A673 (cell line): ENCODE data around the gene HSH2D. TPM values are rescaled to one million over a fixed set of nuclear protein-coding genes. Genes with fewer than 3 reads are reported as not detected.

Experiments
- BruUV-seq: library from RNA; stranded (reverse); fragments of 400-500 nt; replicated peaks from 2 replicates; lab custom pipeline; 2021; lab: Mats Ljungman, UMichigan
- CTCF ChIA-PET: fragments of 300-600 bp; sonication (Branson Sonifier 250); formaldehyde crosslinking; loops from one replicate; lab custom pipeline; 2022; ENCODE audit warnings: antibody characterized with exemption; lab: Charles Lee
- POLR2A ChIA-PET: fragments of 300-600 bp; sonication (Branson Sonifier 250); formaldehyde crosslinking; loops from one replicate; lab custom pipeline; 2022; ENCODE audit warnings: antibody characterized with exemption; ENCODE audit not compliant: low non-redundant PET; lab: Charles Lee
- DNase-seq: peaks from one replicate; pipeline ENCODE4 v3.0.0-alpha.2; 2015; ENCODE audit warnings: low spot score
- H3K27ac ChIP-seq: fragments of 200-600 bp; sonication (generic); 2 replicates; pipeline ENCODE4 v1.5.1; 2016; ENCODE audit warnings: mixed run types, low read depth, mild to moderate bottlenecking, mixed read lengths, antibody characterized with exemption, low read length; ENCODE audit not compliant: poor library complexity, severe bottlenecking
- H3K27me3 ChIP-seq: fragments of 200-600 bp; sonication (generic); replicated peaks from 2 replicates; pipeline ENCODE4 v1.6.1; 2017; ENCODE audit warnings: mixed run types, low read depth, mild to moderate bottlenecking, mixed read lengths, antibody characterized with exemption, low read length; ENCODE audit not compliant: insufficient read depth, poor library complexity
- H3K36me3 ChIP-seq: fragments of 200-600 bp; sonication (generic); 2 replicates; pipeline ENCODE4 v1.6.1; 2016; ENCODE audit warnings: mixed run types, mild to moderate bottlenecking, mixed read lengths, antibody characterized with exemption, low read length; ENCODE audit not compliant: insufficient read depth, poor library complexity, severe bottlenecking
- H3K4me1 ChIP-seq: fragments of 200-600 bp; sonication (generic); 2 replicates; pipeline ENCODE4 v1.6.1; 2017; ENCODE audit warnings: mixed run types, mild to moderate bottlenecking, mixed read lengths, antibody characterized with exemption, low read length; ENCODE audit not compliant: insufficient read depth, poor library complexity, severe bottlenecking
- H3K4me3 ChIP-seq: fragments of 200-600 bp; sonication (generic); 2 replicates; pipeline ENCODE4 v1.5.1; 2016; ENCODE audit warnings: low read depth, mixed run types, mild to moderate bottlenecking, mixed read lengths, low read length; ENCODE audit not compliant: poor library complexity, severe bottlenecking
- H3K9me3 ChIP-seq: fragments of 200-600 bp; sonication (generic); 2 replicates; pipeline ENCODE4 v1.6.1; 2016; ENCODE audit warnings: mixed run types, low read depth, mild to moderate bottlenecking, mixed read lengths, antibody characterized with exemption, low read length; ENCODE audit not compliant: poor library complexity, severe bottlenecking
- EZH2 ChIP-seq: fragments of 200-600 bp; sonication (generic); IDR thresholded peaks from 2 replicates; pipeline ENCODE4 v1.6.1; 2017; ENCODE audit warnings: borderline replicate concordance, low read depth, mild to moderate bottlenecking, mixed read lengths, antibody characterized with exemption, low read length; ENCODE audit not compliant: poor library complexity, severe bottlenecking
- intact Hi-C: fragments of 100-400 bp; cut with micrococcal nuclease; formaldehyde crosslinking; loops from one replicate; pipeline ENCODE4 v1.10.0; 2022; ENCODE audit not compliant: unreplicated experiment
- total RNA-seq: library from RNA; stranded (reverse); gene quantifications from 2 replicates; pipeline ENCODE4 v1.2.3, GENCODE V29; 2021
- TF ChIP-seq, protein P1 (sequence below): fragments of 300-800, 200-600 bp; sonication (generic); conservative IDR thresholded peaks from 2 replicates; pipeline ENCODE4 v1.5.1; 2017; ENCODE audit warnings: low read depth, mild to moderate bottlenecking, antibody characterized with exemption, low read length, moderate library complexity, mixed read lengths

The HSH2D gene
- total RNA-seq, 1 experiment from 2014 or later, result not detected

DNA sequence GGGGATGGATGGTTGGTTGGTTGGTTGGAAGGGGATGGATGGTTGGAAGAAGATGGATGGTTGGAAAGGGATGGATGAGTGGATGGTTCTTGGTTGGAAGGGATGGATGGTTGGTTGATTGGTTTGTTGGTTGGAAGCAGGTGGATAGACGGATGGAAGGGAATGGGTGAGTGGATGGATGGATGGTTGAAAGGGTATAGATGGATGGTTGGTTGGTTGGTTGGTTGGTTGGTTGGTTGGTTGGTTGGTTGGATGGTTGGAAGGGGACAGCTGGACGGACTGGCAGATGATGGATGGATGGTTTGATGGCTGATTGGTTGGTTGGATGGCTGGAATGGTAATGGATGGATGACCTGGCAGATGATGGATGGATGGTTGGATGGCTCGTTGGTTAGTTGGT is 11.8 kb upstream of the HSH2D start:
- H3K27ac ChIP-seq, result no peak overlapping the region
- no peaks in the 10 kb centered on the region for H3K9me3 ChIP-seq
- no peaks in the 10 kb centered on the region for H3K27me3 ChIP-seq
- H3K4me1 ChIP-seq, result no peaks in the 10 kb centered on the region
- BruUV-seq, result no TSS peak
- ChIA-PET CTCF (no interaction called here), POLR2A (no interaction called here)
- intact Hi-C loops, result no loop called here
- no peak for TF ChIP-seq EZH2
- TF ChIP-seq, protein P1, sequence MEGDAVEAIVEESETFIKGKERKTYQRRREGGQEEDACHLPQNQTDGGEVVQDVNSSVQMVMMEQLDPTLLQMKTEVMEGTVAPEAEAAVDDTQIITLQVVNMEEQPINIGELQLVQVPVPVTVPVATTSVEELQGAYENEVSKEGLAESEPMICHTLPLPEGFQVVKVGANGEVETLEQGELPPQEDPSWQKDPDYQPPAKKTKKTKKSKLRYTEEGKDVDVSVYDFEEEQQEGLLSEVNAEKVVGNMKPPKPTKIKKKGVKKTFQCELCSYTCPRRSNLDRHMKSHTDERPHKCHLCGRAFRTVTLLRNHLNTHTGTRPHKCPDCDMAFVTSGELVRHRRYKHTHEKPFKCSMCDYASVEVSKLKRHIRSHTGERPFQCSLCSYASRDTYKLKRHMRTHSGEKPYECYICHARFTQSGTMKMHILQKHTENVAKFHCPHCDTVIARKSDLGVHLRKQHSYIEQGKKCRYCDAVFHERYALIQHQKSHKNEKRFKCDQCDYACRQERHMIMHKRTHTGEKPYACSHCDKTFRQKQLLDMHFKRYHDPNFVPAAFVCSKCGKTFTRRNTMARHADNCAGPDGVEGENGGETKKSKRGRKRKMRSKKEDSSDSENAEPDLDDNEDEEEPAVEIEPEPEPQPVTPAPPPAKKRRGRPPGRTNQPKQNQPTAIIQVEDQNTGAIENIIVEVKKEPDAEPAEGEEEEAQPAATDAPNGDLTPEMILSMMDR, result no peak
- no peak overlapping the region for H3K4me3 ChIP-seq
- H3K36me3 ChIP-seq, result peaks cover 47% of the 10 kb centered on the region
- DNase-seq, result no peak

DNA sequence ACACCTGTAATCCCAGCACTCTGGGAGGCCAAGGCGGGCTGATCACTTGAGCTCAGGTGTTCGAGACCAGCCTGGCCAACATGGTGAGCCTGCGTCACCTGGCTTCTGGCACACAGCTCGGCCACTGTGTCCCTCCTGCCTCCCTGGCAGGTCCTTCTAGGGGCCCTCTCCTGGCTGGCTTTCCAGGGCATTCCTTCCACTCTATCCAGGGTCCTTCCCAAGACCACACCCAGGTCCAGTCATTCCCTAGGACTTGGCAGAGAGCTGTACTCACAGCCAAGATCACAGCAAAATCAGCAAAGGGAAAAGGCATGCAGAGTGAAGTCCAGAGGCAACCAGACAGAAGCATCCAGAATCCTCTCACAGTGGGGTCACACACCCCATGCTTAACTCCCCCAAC is 9.7 kb upstream of the HSH2D start:
- intact Hi-C loops, result no loop called here
- no peak overlapping the region for H3K4me3 ChIP-seq
- no peak for DNase-seq
- H3K27ac ChIP-seq, result no peak overlapping the region
- CTCF ChIA-PET, result no interaction called here
- H3K4me1 ChIP-seq, result no peaks in the 10 kb centered on the region
- no peaks in the 10 kb centered on the region for H3K27me3 ChIP-seq
- no peak for TF ChIP-seq EZH2
- TF ChIP-seq, protein P1, result no peak
- POLR2A ChIA-PET, result no interaction called here
- H3K36me3 ChIP-seq, result peaks cover 26% of the 10 kb centered on the region
- H3K9me3 ChIP-seq, result no peaks in the 10 kb centered on the region
- no TSS peak for BruUV-seq

DNA sequence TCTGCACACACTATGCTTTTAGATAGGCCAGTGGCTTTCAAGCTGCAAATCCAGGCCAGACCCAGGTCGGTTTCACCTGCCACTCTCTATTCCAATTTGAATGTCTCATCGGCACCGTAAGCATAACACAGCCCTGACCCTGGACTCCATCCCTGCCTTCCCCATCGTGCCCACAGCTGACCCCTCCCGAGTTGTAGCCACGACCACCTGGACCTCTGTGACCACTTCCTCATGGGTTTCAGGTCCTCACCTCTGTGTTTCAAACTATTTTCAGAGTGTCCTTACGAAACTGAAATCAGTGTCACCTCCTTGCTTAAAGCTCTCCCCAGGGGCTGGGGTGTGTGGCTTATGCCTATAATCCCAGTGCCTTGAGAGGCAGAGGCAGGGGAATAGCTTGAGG is 9.0 kb upstream of the HSH2D start:
- no peaks in the 10 kb centered on the region for H3K4me1 ChIP-seq
- TF ChIP-seq, protein P1, result no peak
- no peak for TF ChIP-seq EZH2
- BruUV-seq, result no TSS peak
- ChIA-PET POLR2A (no interaction called here), CTCF (no interaction called here)
- DNase-seq, result no peak
- H3K27me3 ChIP-seq, result no peaks in the 10 kb centered on the region
- intact Hi-C loops, result no loop called here
- no peak overlapping the region for H3K27ac ChIP-seq
- peaks cover 26% of the 10 kb centered on the region for H3K36me3 ChIP-seq
- H3K9me3 ChIP-seq, result no peaks in the 10 kb centered on the region
- H3K4me3 ChIP-seq, result no peak overlapping the region
